Ramos (cell line): ENCODE results near the gene TRPM5.

Experiments used
- in situ Hi-C: fragments of 300-500 bp; cut with MboI; formaldehyde crosslinking; loops from one replicate; pipeline ENCODE4 v1.14.3; 2022; ENCODE audit warnings: low sequenced_read_pairs; ENCODE audit not compliant: unreplicated experiment

The TRPM5 gene

DNA sequence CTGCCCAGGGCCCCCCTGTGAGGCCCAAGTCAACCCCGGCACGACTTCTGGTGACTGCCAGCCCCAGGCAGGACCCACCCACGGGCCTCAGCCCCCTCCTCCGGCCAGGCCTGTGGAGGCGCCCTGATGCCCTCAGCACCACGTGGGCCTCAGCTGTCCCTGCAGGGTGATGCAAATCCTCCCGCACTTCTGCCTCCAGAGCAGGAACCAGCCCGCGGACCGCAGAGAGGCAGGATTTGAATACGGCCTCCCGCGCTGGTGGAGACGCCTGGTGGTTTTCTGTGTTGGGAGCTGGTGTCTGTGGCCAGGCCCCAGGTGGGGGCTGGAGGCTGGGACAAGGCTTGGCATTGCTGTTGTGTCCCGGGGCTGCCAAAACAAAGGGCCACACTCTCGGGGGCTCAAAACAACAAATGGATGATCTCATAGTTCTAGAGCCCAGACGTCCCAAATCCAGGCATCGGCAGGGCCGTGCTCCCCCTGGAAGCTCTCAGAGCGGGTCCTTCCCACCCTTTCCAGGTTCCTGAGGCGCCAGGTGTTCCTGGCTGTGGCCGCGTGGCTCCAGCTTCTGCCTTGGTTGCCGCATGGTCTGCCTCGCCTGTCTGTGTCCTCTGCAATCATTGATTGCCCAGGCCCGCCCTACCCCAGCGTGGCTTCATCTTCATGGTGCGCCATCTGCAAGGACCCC, 19.4 kb downstream of the TRPM5 start:
- in situ Hi-C loops, result loop anchor here (5.0 to 10.0 kb wide), 3 partner anchors 107 to 670 kb away; no protein-coding TSS in a partner anchor

GRCh38 chr11:2423157-2424025, 20.9 kb downstream of the TRPM5 start:
- in situ Hi-C loops, result loop anchor here (10.0 kb wide), 2 partner anchors 471 to 671 kb away; no protein-coding TSS in a partner anchor

DNA sequence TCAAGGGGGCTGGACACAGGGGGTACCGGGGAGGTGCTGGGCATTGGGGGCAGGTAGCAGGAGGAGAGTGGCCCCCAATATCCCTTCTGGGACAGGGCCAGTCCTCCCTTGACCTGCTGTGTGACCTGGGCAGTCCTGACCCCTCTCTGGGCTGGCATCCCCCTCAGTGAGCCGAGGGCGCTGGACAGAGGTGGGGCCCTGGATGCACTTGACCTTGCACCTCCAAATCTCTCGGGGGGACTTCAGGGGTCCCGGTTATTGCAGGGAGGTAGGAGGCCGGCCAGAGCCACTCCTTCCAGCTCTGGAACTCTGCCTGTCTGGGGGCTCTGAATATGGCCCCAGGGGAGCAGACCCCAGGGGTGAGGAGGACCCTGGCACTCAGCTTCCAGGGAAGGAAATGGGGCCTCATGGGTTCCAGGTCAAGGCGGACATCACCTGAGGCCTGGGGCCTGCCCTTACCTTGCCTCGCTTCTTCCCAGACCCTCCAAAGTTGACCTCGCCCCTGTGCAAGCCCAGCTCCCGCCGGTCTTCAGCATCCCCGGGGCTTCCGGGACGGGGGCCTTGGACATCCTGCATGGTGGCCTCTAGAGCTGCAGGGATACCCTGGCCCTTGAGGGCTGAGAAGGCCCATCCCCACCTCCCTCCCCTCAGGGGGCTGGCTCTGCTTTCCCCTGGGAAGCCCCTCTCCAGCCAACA, 21.7 kb downstream of the TRPM5 start:
- in situ Hi-C loops, result loop anchor here (10.0 kb wide), 2 partner anchors 472 to 672 kb away; no protein-coding TSS in a partner anchor

- in situ Hi-C loops, result loop anchor here (10.0 kb wide), 2 partner anchors 473 to 673 kb away; no protein-coding TSS in a partner anchor
Observed at GRCh38 chr11:2421996-2422395, 22.3 kb downstream of the TRPM5 start.

- in situ Hi-C loops, result loop anchor here (10.0 kb wide), 2 partner anchors 473 to 673 kb away; no protein-coding TSS in a partner anchor
Observed at GRCh38 chr11:2421226-2421994, 22.9 kb downstream of the TRPM5 start.

DNA sequence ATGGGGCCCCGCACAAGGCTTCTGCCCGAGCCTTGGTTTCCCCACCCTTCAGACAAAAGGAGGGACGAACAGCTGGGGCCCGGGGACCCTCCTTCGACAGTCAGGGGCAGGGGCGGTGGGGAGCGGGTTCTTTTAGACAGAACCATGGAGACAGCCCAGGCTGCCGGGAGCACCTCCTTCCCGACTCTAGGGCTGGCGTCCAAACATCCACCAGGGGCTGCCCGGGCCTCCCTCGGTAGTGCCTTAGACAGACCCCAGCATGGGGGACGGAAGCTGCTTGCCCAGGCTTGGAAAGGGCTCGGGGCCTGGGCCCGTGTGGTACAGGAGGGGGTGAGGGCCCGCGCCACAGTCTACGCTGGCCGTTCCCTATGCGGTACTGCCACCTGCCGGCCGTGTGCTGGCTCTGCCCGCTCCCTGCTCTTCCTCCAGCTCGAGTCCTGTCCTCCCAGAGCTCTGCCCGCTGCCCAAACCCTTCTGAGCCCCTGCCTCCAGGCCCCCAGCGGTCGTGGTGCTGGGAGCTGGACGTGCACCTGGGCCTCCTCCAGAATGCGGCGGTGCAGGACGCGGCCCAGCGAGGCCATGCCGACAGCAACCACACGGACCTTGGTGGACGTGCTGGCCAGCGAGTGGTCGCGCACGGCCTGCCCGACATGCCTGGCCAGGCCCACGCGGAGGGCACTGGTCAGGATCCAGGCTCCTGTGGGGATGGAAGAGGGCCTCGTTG, 23.6 kb downstream of the TRPM5 start:
- in situ Hi-C loops, result loop anchor here (10.0 kb wide), 2 partner anchors 474 to 674 kb away; no protein-coding TSS in a partner anchor

DNA sequence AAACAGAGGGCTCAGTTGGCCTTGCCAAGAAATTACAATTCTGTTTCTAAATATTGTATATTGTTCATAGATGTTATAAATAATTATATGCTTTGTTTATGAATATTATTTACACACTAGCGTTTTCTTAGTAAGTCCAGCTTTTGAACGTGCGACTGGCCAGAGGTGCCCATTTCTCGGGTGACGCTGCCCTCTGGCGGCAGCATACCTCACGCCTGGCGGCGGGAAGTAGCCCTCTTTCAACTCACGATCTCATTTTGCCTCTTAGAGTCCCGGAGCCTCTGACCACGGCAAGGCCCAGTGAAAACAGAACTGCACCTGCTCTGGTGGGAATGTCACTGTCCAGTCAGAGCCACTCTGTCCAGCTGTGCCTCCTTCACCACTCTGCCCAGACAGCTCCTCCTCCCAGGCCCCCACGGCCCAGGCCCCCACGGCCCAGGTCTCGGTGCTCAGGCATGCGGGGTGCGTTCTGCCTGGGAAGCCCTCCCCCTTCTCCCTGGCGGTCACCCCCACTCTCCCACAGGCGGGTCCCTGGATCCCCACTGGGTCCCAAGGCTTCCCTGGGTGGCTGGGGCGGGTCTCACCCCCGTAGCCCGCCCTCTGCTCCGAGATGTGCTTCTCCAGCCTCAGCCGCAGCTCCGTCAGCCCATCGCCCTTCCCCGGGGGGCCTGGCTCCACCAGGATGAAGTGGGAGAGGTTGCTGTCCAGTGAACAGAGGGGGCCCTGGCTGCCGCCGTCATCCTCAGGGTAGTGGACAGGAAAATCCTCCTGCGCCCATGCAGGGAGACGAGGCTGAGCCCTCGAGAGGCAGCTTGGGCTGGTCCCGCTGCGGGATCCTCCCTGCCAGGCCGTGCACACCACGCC, 24.4 kb downstream of the TRPM5 start:
- in situ Hi-C loops, result loop anchor here (5.0 to 10.0 kb wide), 4 partner anchors 108 to 675 kb away; no protein-coding TSS in a partner anchor

DNA sequence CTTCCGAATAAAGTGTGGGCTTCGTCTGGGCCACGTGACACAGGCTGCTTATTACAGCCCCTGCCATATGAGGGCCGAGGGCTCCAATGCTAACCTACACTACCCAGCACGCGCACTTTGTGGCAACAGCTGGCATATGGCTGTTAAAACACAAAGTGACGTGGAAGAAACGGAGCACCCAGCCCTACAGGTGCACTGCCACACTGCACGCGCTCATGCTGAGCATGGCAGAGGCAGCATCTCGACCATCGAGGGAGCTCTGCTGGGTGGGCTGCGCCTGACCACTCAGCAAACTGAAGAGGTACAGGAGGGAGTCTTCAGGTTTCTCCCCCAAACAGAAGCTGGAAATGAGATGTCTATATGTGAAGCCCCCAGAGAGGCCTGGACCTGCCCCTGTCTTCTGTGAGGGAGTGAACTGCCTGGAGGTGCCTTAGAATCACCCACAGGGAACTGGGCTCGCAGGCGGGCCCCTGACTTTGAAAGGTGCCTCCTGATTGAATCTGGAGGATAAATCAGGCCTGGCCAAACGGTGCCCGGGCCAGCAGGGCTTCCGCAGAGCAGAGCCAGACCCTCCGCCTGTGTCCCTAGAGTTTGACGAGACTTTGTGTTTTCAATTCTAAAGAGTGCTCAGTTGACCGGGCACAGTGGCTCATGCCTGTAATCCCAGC, 25.5 kb downstream of the TRPM5 start:
- in situ Hi-C loops, result loop anchor here (5.0 kb wide), 2 partner anchors 107 to 222 kb away; no protein-coding TSS in a partner anchor

DNA sequence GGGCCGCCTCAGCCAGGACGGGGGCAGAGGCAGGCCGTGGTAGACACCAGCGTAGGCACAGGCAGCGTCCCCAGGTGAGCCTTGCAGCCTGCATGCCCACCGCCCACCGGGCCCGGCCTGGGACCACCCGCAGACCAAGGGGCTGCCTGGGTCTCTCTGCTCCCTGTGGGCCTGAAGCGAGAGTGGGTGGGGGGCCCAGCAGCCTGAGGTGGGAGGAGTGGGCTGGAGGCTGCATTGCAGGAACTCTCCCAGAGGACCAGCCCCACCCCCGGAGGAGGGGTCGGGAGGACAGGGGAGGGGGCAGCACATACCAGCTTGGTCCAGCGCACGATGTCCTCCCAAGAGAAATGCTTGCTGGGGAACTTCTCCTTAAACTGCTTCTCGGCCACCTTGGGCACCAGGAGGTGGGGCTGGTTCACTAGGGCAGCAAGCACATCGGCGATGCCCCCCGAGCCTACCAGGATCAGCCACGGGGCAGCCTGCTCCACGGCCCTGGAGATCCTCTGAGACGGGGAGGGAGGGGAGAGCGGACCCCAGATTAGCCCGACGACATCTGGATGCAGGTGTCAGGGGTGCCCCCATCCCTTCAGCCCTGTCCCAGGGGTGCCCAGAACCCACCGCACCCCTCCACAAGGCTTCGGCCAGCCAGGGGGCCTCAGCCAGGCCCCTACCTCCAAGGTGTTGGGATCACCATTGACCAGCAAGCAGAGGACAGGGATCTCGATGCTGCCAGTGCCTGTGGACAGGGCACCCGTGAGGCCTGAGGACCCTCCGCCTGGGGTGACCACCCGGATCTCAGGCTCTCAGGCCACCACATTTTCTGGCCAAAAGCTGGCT, 26.2 kb downstream of the TRPM5 start:
- in situ Hi-C loops, result loop anchor here (5.0 kb wide), 2 partner anchors 106 to 221 kb away; no protein-coding TSS in a partner anchor

GRCh38 chr11:2416765-2417164, 27.5 kb downstream of the TRPM5 start:
- in situ Hi-C loops, result loop anchor here (5.0 kb wide), 2 partner anchors 104 to 219 kb away; no protein-coding TSS in a partner anchor

- in situ Hi-C loops, result loop anchor here (5.0 kb wide), 2 partner anchors 103 to 218 kb away; no protein-coding TSS in a partner anchor
Observed at GRCh38 chr11:2415601-2416380, 28.5 kb downstream of the TRPM5 start.

- in situ Hi-C loops, result loop anchor here (5.0 kb wide), 2 partner anchors 103 to 218 kb away; no protein-coding TSS in a partner anchor
Observed at GRCh38 chr11:2415171-2415570, 29.1 kb downstream of the TRPM5 start.

GRCh38 chr11:2414616-2415015, 29.7 kb downstream of the TRPM5 start:
- in situ Hi-C loops, result loop anchor here (5.0 kb wide), 2 partner anchors 102 to 217 kb away; no protein-coding TSS in a partner anchor

GRCh38 chr11:2413742-2414579, 30.4 kb downstream of the TRPM5 start:
- in situ Hi-C loops, result no loop called here

DNA sequence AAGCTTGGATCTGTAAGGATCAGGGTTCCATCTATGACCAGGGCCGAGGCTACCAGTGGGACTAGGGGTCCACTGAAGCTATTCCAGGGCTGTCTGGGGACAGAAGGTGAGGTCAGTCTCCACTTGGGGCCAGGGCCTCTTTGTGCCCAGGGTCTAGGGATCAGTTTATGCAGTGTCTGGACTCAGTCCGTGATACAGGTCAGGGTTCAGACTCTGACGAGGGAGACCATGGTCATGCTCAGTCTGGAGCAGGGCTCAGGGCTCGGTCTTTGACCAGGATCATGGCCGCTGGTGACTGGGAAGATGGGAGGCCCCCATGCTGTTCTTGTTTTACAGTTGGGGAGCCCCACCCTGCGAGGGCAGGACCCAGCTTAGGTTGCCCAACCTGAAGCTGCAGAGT, 32.0 kb downstream of the TRPM5 start:
- in situ Hi-C loops, result no loop called here
